GM12872 (cell line): Measurements from ENCODE around the gene TIMM44.

Experiments used
- CTCF ChIP-seq: IDR thresholded peaks from 3 replicates; pipeline ENCODE4 v1.5.1; 2011; ENCODE audit warnings: low read depth, mild to moderate bottlenecking, low read length, moderate library complexity; ENCODE audit not compliant: insufficient read depth

The TIMM44 gene

GRCh38 chr19:7916955-7917266 is 26.6 kb downstream of the TIMM44 start:
- no peak for TF ChIP-seq CTCF

DNA sequence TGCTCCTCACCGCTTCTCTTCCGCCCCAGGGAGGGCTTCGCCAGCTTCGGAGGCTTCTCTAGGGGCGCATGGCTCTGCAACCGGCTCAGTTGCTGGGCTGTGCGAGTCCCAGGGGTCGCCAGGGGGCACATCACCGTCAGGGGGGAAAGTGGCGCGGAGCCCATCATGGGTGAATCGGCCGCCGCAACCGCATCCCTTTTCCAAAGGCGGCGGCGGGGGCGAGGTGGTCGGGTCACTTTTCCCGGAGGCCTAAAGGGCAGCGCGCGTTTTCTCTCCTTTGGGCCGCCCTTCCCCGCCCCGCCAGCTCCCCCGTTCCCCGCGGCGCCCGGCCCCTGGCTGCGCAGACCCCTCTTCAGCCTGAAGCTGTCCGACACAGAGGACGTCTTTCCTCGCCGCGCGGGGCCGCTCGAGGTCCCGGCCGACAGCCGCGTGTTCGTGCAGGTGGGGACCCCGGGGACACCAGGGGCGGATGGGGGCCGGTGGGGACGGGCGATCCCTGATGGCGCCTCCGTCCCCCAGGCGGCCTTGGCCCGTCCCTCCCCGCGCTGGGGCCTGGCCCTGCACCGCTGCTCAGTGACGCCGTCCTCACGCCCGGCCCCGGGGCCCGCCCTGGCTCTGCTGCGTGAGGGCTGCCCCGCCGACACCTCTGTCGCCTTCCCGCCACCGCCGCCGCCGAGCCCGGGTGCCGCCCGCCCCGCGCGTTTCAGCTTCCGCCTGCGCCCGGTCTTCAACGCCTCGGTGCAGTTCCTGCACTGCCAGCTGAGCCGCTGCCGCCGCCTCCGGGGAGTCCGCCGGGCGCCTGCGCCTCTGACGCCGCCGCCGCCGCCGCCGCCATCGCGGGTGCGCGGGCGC is 27.1 kb downstream of the TIMM44 start:
- no peak for TF ChIP-seq CTCF

DNA sequence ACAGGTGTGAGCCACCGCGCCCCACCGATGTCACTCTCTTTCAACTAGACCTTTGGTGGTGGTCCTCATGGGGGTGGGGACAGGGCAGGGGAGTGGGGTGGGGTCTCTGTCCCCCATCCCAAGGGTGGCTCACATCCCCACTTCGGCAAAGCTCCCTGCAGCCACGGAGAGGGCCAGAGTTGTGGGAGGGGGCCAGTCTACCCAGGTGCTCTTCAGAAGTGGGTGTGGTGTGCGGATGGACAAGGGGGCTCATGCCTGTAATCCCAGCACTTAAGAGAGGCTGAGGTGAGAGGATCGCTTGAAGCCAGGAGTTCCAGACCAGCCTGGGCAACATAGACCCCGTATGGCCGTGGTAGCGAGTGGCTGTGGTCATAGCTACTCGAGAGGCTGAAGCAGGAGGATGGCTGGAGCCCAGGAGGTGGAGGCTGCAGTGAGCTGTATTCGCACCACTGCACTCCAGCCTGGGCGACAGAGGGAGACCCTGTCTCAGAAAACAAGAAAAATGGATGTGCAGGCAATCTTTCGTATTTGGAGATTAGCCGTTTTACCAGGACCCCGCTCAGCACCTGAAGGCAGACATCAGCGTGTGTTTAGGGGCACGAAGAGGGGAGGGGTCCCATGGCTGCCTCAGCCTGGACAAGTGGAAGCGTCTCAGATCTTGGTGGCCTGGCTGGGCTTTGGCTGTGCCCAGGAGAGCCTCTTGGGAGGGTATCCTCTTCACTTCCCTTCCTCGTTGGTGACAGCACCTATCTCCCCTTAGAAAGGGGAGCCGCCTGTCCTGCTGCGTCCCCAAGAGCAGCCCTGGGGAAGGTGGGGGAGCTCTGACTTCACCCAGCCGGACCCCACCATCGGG is 28.0 kb downstream of the TIMM44 start:
- TF ChIP-seq CTCF = no peak

GRCh38 chr19:7914598-7915045 is 28.8 kb downstream of the TIMM44 start, which contains the start of gene TGFBR3L:
TSS of gene TGFBR3L (plus strand) at chr19:7914830.
- no peak for TF ChIP-seq CTCF

- TF ChIP-seq CTCF = no peak
These were observed 29.4 kb downstream of the TIMM44 start for GRCh38 chr19:7914099-7914498.

DNA sequence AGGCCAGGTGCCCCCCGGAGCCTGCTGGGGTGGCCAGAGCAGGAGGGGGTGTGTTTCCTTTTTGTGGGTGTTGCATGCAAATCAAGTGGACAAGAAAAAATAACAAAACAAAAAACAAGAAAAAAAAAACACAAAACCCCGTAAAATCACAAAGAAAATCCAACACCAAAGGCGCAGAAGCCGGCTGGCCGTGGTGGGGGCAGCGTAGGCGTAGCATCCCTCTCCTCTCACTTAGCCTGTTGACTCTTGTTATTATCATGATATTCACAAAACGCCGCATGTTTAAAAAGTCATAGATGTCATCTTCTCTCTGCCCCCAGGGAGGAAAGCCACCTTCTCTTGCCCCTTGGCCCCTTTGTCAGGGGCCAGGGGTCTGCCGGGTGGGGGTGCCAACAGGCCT is 29.8 kb downstream of the TIMM44 start:
- TF ChIP-seq CTCF = no peak
